Parathyroid adenoma (tissue), 2 donors: Measurements from ENCODE around the gene SRGAP1.
"Not testable (repeated sequence)": the region's sequence is repeated elsewhere in the genome, so short reads cannot be mapped to it uniquely, and the experiment has no call there.

Experiments
- H2AFZ ChIP-seq: fragments of 300-600 bp; sonication (generic); one replicate; pipeline ENCODE4 v1.7.0; 2017; ENCODE audit warnings: antibody characterized with exemption, mild to moderate bottlenecking
- H3K27ac ChIP-seq: fragments of 300-600 bp; sonication (generic); one replicate; pipeline ENCODE4 v1.7.0; 2017
- H3K27me3 ChIP-seq: fragments of 300-600 bp; sonication (generic); one replicate; pipeline ENCODE4 v1.7.0; 2017; ENCODE audit warnings: low read length; ENCODE audit not compliant: control insufficient read depth, insufficient read depth
- H3K36me3 ChIP-seq: fragments of 300-600 bp; sonication (generic); one replicate; pipeline ENCODE4 v1.7.0; 2017; ENCODE audit warnings: low read length; ENCODE audit not compliant: control insufficient read depth, insufficient read depth
- H3K4me1 ChIP-seq: fragments of 300-600 bp; sonication (generic); one replicate; pipeline ENCODE4 v1.7.0; 2017; ENCODE audit warnings: control low read depth
- H3K4me2 ChIP-seq: fragments of 300-600 bp; sonication (generic); one replicate; pipeline ENCODE4 v1.7.0; 2017; ENCODE audit warnings: low read length
- H3K4me3 ChIP-seq: fragments of 300-600 bp; sonication (generic); one replicate; pipeline ENCODE4 v1.7.0; 2017; ENCODE audit warnings: low read depth, low read length
- H3K79me2 ChIP-seq: fragments of 300-600 bp; sonication (generic); one replicate; pipeline ENCODE4 v1.7.0; 2017; ENCODE audit warnings: control low read depth
- H3K9ac ChIP-seq: fragments of 300-600 bp; sonication (generic); one replicate; pipeline ENCODE4 v1.7.0; 2017; ENCODE audit warnings: mild to moderate bottlenecking
- H3K9me3 ChIP-seq: fragments of 300-600 bp; sonication (generic); one replicate; pipeline ENCODE4 v1.7.0; 2017; ENCODE audit warnings: low read length; ENCODE audit not compliant: control insufficient read depth
- TF ChIP-seq, protein P1 (sequence below): fragments of 300-600 bp; sonication (generic); IDR thresholded peaks from one replicate; pipeline ENCODE4 v1.7.0; 2017; ENCODE audit warnings: antibody characterized with exemption, mild to moderate bottlenecking
- donor health status: primary hyperparathyroidism.

Gene SRGAP1

DNA sequence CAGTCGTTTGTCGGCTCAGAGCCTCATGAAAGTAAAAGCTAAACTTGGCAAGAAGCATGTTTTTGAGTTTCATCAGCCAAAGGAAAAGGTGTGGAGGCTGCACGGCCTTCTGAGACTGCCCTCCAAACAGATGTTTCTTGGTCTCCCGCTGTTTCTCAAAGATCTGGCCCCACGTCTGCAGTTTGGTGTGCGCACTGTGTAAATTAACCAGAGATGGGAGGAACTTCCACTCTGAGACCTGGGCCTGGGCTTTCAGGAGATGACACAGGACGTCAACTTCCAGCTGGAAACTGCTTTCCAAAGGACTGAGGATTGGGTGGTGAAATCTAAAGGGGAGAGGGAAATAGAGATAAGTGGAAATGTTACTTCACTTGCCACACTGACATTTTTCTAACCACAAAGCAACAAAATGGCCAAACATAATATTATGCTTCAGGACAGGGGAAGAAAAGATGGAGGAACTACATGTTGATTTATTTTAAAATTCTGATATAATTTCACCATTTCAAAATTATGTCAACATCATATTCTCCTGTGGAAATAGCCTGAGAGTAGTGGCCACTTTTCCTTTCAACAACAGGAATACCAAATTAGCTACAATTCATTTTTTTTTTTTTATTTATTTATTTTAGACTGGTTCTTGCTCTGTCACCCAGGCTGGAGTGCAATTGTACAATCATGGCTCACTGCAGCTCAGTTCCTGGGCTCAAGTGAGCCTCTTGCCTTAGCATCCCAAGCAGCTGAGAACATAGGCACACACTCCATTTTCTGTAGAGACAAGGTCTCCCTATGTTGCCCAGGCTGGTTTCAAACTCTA, 350.0 kb downstream of the SRGAP1 start:
- Histone ChIP-seq H2AFZ (no peak overlapping the region), H3K9ac (no peak overlapping the region), H3K36me3 (no peaks in the 10 kb centered on the region), H3K27me3 (no peaks in the 10 kb centered on the region), H3K9me3 (no peaks in the 10 kb centered on the region), H3K4me1 (no peaks in the 10 kb centered on the region), H3K79me2 (no peaks in the 10 kb centered on the region), H3K4me3 (no peak overlapping the region), H3K4me2 (no peak overlapping the region), H3K27ac (no peak overlapping the region)
- TF ChIP-seq, protein P1, sequence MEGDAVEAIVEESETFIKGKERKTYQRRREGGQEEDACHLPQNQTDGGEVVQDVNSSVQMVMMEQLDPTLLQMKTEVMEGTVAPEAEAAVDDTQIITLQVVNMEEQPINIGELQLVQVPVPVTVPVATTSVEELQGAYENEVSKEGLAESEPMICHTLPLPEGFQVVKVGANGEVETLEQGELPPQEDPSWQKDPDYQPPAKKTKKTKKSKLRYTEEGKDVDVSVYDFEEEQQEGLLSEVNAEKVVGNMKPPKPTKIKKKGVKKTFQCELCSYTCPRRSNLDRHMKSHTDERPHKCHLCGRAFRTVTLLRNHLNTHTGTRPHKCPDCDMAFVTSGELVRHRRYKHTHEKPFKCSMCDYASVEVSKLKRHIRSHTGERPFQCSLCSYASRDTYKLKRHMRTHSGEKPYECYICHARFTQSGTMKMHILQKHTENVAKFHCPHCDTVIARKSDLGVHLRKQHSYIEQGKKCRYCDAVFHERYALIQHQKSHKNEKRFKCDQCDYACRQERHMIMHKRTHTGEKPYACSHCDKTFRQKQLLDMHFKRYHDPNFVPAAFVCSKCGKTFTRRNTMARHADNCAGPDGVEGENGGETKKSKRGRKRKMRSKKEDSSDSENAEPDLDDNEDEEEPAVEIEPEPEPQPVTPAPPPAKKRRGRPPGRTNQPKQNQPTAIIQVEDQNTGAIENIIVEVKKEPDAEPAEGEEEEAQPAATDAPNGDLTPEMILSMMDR = no peak

DNA sequence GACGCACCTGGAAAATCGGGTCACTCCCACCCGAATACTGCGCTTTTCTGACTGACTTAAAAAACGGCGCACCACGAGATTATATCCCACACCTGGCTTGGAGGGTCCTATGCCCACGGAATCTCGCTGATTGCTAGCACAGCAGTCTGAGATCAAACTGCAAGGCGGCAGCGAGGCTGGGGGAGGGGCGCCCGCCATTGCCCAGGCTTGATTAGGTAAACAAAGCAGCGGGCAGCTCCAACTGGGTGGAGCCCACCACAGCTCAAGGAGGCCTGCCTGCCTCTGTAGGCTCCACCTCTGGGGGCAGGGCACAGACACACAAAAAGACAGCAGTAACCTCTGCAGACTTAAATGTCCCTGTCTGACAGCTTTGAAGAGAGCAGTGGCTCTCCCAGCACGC, 351.3 kb downstream of the SRGAP1 start:
- not testable (repeated sequence) for H2AFZ ChIP-seq, H3K4me1 ChIP-seq, H3K79me2 ChIP-seq, H3K9me3 ChIP-seq, H3K4me3 ChIP-seq, H3K36me3 ChIP-seq, H3K9ac ChIP-seq, H3K27ac ChIP-seq, H3K4me2 ChIP-seq, H3K27me3 ChIP-seq

DNA sequence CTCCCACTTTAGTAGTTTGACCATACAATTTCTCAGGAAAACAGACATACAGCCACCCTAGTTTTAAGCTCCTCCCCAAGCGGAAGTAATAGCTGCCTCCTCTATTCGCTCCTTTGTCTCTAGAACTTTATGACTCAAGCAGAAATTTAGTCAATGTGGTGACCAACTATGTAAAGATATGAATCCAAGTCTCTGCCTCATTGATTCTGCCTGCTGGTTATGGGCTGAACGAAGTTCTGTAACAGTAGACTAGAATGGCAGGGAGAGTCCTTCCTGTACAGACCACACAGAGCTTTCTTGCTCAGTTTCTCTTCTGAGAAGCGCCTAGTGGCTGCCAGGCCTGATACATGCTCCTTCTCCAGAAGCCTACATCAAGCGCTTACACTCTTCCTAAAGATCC, 358.5 kb downstream of the SRGAP1 start:
- no peaks in the 10 kb centered on the region for H3K27me3 ChIP-seq
- no peak overlapping the region for H3K4me3 ChIP-seq
- TF ChIP-seq, protein P1 = no peak
- peaks cover 6% of the 10 kb centered on the region for H3K79me2 ChIP-seq
- H3K27ac ChIP-seq = no peak overlapping the region
- no peaks in the 10 kb centered on the region for H3K9me3 ChIP-seq
- no peak overlapping the region for H3K4me2 ChIP-seq
- H3K36me3 ChIP-seq = no peaks in the 10 kb centered on the region
- H3K9ac ChIP-seq = no peak overlapping the region
- no peaks in the 10 kb centered on the region for H3K4me1 ChIP-seq
- H2AFZ ChIP-seq = no peak overlapping the region

DNA sequence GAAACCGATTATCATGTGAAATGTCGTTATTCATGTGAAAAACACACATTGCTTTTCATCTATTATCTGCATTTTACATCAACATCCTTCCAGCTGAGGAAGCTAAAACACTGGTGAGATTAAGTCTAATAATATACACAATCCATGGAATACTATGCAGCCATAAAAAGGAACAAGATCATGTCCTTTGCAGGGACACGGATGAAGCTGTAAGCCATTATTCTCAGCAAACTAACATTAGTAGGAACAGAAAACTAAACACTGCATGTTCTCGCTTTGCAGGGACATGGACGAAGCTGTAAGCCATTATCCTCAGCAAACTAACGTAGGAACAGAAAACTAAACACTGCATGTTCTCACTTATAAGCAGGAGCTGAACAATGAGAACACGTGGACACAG, 359.3 kb downstream of the SRGAP1 start:
- no peak overlapping the region for H3K4me3 ChIP-seq
- H3K9ac ChIP-seq = no peak overlapping the region
- H3K4me2 ChIP-seq = no peak overlapping the region
- TF ChIP-seq, protein P1 = no peak
- no peak overlapping the region for H2AFZ ChIP-seq
- H3K4me1 ChIP-seq = no peaks in the 10 kb centered on the region
- H3K27ac ChIP-seq = no peak overlapping the region
- peaks cover 7% of the 10 kb centered on the region for H3K79me2 ChIP-seq
- no peaks in the 10 kb centered on the region for H3K27me3 ChIP-seq
- H3K36me3 ChIP-seq = no peaks in the 10 kb centered on the region
- H3K9me3 ChIP-seq = no peaks in the 10 kb centered on the region

DNA sequence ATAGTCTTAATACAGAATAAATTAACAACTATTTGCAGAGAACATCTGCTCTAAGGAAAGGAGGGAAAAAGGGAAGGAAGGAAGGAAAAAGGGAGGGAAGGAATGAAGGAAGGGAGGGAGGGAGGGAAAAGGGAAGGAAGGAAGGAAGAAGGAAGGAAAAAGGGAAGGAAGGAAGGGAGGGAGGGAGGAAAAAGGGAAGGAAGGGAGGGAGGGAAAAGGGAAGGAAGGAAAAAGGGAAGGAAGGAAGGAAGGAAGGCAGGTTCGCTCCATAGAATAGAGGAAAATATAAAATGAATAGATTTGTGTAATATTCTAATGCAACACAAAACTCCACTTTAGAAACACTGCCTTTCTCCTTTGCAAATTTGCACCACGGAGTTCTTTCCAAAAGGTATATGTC, 361.0 kb downstream of the SRGAP1 start:
- Histone ChIP-seq H3K9ac (no peak overlapping the region), H3K27ac (no peak overlapping the region), H3K4me3 (no peak overlapping the region), H3K27me3 (no peaks in the 10 kb centered on the region), H3K36me3 (no peaks in the 10 kb centered on the region), H3K4me2 (no peak overlapping the region), H3K9me3 (no peaks in the 10 kb centered on the region), H3K4me1 (no peaks in the 10 kb centered on the region), H3K79me2 (peaks cover 7% of the 10 kb centered on the region), H2AFZ (no peak overlapping the region)
- TF ChIP-seq, protein P1 = no peak
